VCaP (cell line): ENCODE results near the gene P4HA1.
"Not testable (repeated sequence)": the region's sequence is repeated elsewhere in the genome, so short reads cannot be mapped to it uniquely, and the experiment has no call there.

Experiments used
- H3K27ac ChIP-seq: fragments of 450-650 bp; 2 replicates; pipeline ENCODE4 v1.5.1; 2017
- CTCF ChIP-seq: fragments of 450-650 bp; conservative IDR thresholded peaks from 2 replicates; pipeline ENCODE4 v1.5.1; 2017; ENCODE audit warnings: mild to moderate bottlenecking, moderate library complexity

The P4HA1 gene

GRCh38 chr10:73032536-73032935 is 64.1 kb downstream of the P4HA1 start:
- no peak overlapping the region for H3K27ac ChIP-seq
- TF ChIP-seq CTCF: no peak

- H3K27ac ChIP-seq: not testable (repeated sequence)
Measured at GRCh38 chr10:73026623-73027022, 70.0 kb downstream of the P4HA1 start.

- H3K27ac ChIP-seq: not testable (repeated sequence)
Measured at GRCh38 chr10:73023455-73024070, 73.1 kb downstream of the P4HA1 start.

GRCh38 chr10:73022961-73023360 is 73.7 kb downstream of the P4HA1 start:
- not testable (repeated sequence) for H3K27ac ChIP-seq

GRCh38 chr10:73021538-73022164 is 75.0 kb downstream of the P4HA1 start:
- H3K27ac ChIP-seq: not testable (repeated sequence)

- no peak for TF ChIP-seq CTCF
- no peak overlapping the region for H3K27ac ChIP-seq
Measured at GRCh38 chr10:73021050-73021449, 75.6 kb downstream of the P4HA1 start.

- H3K27ac ChIP-seq: no peak overlapping the region
- no peak for TF ChIP-seq CTCF
Measured at GRCh38 chr10:73019100-73019499, 77.6 kb downstream of the P4HA1 start.

- no peak overlapping the region for H3K27ac ChIP-seq
- TF ChIP-seq CTCF: no peak
Measured at GRCh38 chr10:73018632-73019031, 78.0 kb downstream of the P4HA1 start.

GRCh38 chr10:73017955-73018480 is 78.6 kb downstream of the P4HA1 start:
- no peak for TF ChIP-seq CTCF
- H3K27ac ChIP-seq: no peak overlapping the region

GRCh38 chr10:73015779-73016178 is 80.9 kb downstream of the P4HA1 start:
- no peak overlapping the region for H3K27ac ChIP-seq
- TF ChIP-seq CTCF: no peak
